Peyer's patch (tissue), 4 donors: ENCODE measurements around the gene SRBD1. TPM values are rescaled to one million over a fixed set of nuclear protein-coding genes. Genes with fewer than 3 reads are reported as not detected.

Experiments
- DNase-seq, 3 donors: peaks; one replicate each; pipeline ENCODE4 v3.0.0-alpha.2; 2017 to 2019
- H3K27ac ChIP-seq, 4 donors: fragments of 200-600 bp; sonication (generic); one replicate each; pipeline ENCODE4 v1.5.1; 2016 to 2019
- H3K27me3 ChIP-seq, 2 donors: fragments of 200-600 bp; sonication (generic); one replicate each; pipeline ENCODE4 v1.5.1; 2019
- H3K36me3 ChIP-seq, 3 donors: fragments of 200-600 bp; sonication (generic); one replicate each; pipeline ENCODE4 v1.5.1; 2016 to 2019
- H3K4me1 ChIP-seq, 4 donors: fragments of 200-600 bp; sonication (generic); one replicate each; pipeline ENCODE4 v1.5.1; 2016 to 2019
- H3K4me3 ChIP-seq, 4 donors: fragments of 200-600 bp; sonication (generic); 1 replicate in 3 of 4; 2 replicates in 1 of 4; pipeline ENCODE4 v1.5.1; 2016 to 2019; ENCODE audit warnings: mild to moderate bottlenecking in 1 of 4
- H3K9me3 ChIP-seq, 4 donors: fragments of 200-600 bp; sonication (generic); one replicate each; pipeline ENCODE4 v1.5.1; 2016 to 2019; ENCODE audit warnings: mild to moderate bottlenecking in 1 of 4
- CTCF ChIP-seq, 6 experiments: fragments of 450-650 bp in 4 of 6; fragments of 200-600 bp in 2 of 6; sonication (generic) in 1 of 6; IDR thresholded peaks; one replicate each; pipeline ENCODE4 v1.5.1; 2017 to 2019; ENCODE audit warnings: antibody characterized with exemption in 6 of 6, mild to moderate bottlenecking in 3 of 6, moderate library complexity in 1 of 6
- POLR2A ChIP-seq, 2 donors: fragments of 450-650 bp; IDR thresholded peaks; one replicate each; pipeline ENCODE4 v1.5.1; 2017; ENCODE audit warnings: antibody characterized with exemption in 2 of 2, mild to moderate bottlenecking in 2 of 2, moderate library complexity in 2 of 2
- total RNA-seq, 4 donors: library from RNA; depleted of rRNA; stranded (reverse); fragments of >200 nt; gene quantifications; one replicate each; pipeline ENCODE4 v1.1.0, GENCODE V29; 2016

Gene SRBD1
- total RNA-seq, 4 donors from 2014 or later: 14.9 to 32.2 (median 22.5) TPM

GRCh38 chr2:45605116-45605515, 6.0 kb downstream of the SRBD1 start:
- H3K4me1 ChIP-seq: peaks cover 0 to 4% (median 0%) of the 10 kb centered on the region in 4 donors

GRCh38 chr2:45602624-45603023, 8.4 kb downstream of the SRBD1 start:
- H3K36me3 ChIP-seq: peaks cover 0 to 56% (median 0%) of the 10 kb centered on the region in 3 donors

More at GRCh38 chr2:45605116-45605515, 6.0 kb downstream of the SRBD1 start:
- no peak overlapping the region for H3K4me3 ChIP-seq
- no peak for DNase-seq
- peaks cover 0 to 32% (median 0%) of the 10 kb centered on the region in 3 donors for H3K36me3 ChIP-seq
- TF ChIP-seq CTCF (IDR thresholded peaks at IDR 0.05): no peak
- TF ChIP-seq POLR2A (IDR thresholded peaks at IDR 0.05): no peak
- no peak overlapping the region for H3K27ac ChIP-seq
- H3K9me3 ChIP-seq: no peaks in the 10 kb centered on the region
- no peaks in the 10 kb centered on the region for H3K27me3 ChIP-seq

GRCh38 chr2:45598545-45598944, 12.5 kb downstream of the SRBD1 start:
- Histone ChIP-seq H3K36me3 (peaks cover 0 to 48% (median 0%) of the 10 kb centered on the region in 3 donors), H3K27me3 (no peaks in the 10 kb centered on the region), H3K4me3 (no peak overlapping the region), H3K27ac (no peak overlapping the region), H3K4me1 (no peaks in the 10 kb centered on the region), H3K9me3 (no peaks in the 10 kb centered on the region)
- DNase-seq: no peak
- TF ChIP-seq CTCF (IDR thresholded peaks at IDR 0.05) (no peak), POLR2A (IDR thresholded peaks at IDR 0.05) (no peak)

More at GRCh38 chr2:45602624-45603023, 8.4 kb downstream of the SRBD1 start:
- Histone ChIP-seq H3K27ac (no peak overlapping the region), H3K4me3 (no peak overlapping the region), H3K9me3 (no peaks in the 10 kb centered on the region), H3K27me3 (no peaks in the 10 kb centered on the region), H3K4me1 (no peaks in the 10 kb centered on the region)
- no peak for DNase-seq
- TF ChIP-seq POLR2A (IDR thresholded peaks at IDR 0.05) (no peak), CTCF (IDR thresholded peaks at IDR 0.05) (no peak)

- DNase-seq: no peak
- no peaks in the 10 kb centered on the region for H3K9me3 ChIP-seq
- no peaks in the 10 kb centered on the region for H3K4me1 ChIP-seq
- H3K27me3 ChIP-seq: no peaks in the 10 kb centered on the region
- peaks cover 0 to 40% (median 0%) of the 10 kb centered on the region in 3 donors for H3K36me3 ChIP-seq
- H3K4me3 ChIP-seq: no peak overlapping the region
- TF ChIP-seq POLR2A (IDR thresholded peaks at IDR 0.05) (no peak), CTCF (IDR thresholded peaks at IDR 0.05) (no peak)
- H3K27ac ChIP-seq: no peak overlapping the region
Measured at GRCh38 chr2:45596761-45597160, 14.3 kb downstream of the SRBD1 start.

GRCh38 chr2:45595721-45596435, 15.2 kb downstream of the SRBD1 start:
- Histone ChIP-seq H3K27ac (no peak overlapping the region), H3K27me3 (no peaks in the 10 kb centered on the region), H3K4me1 (no peaks in the 10 kb centered on the region), H3K9me3 (no peaks in the 10 kb centered on the region), H3K36me3 (peaks cover 0 to 32% (median 0%) of the 10 kb centered on the region in 3 donors), H3K4me3 (no peak overlapping the region)
- DNase-seq: no peak
- TF ChIP-seq CTCF (IDR thresholded peaks at IDR 0.05) (no peak), POLR2A (IDR thresholded peaks at IDR 0.05) (no peak)
